ENCODE results near the gene SCMH1.
"Not testable (repeated sequence)": the region's sequence is repeated elsewhere in the genome, so short reads cannot be mapped to it uniquely, and the experiment has no call there.

Gene SCMH1

DNA sequence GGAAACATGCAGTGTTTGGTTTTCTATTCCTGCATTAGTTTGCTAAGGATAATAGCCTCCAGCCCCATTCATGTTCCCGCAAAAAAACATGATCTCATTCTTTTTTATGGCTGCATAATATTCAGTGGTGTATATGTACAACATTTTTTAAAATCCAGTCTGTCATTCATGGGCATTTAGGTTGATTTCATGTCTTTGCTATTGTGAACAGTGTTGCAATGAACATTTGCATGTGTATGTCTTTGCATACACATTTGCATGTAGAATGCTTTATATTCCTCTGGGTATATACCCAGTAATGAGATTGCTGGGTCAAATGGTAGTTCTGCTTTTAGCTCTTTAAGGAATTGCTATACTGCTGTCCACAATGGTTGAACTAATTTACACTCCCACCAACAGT lies 9.0 kb upstream of the SCMH1 start:
- not testable (repeated sequence) for DNase-seq (ENCODE audit: low spot score); FAIRE-seq

DNA sequence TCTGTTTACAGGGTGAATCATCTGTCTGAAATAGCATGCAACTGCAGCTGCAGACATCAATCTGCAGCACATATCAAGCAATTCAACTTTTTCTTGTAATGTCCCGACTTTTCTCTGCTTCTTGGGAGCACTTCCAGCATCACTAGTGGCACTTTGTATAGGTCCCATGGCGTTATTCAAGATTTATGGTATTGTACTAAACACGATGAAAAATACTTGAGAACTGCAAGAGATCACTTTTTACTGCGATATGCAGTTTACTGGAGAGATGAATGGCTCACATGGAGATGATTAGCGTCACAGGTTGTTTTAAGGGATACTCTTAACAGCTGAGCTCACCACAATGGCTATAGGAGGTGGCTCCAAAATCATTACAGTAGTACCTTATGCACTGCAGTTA lies 7.2 kb upstream of the SCMH1 start:
- no peak for DNase-seq (ENCODE audit: low spot score)
- FAIRE-seq, result no peak

DNA sequence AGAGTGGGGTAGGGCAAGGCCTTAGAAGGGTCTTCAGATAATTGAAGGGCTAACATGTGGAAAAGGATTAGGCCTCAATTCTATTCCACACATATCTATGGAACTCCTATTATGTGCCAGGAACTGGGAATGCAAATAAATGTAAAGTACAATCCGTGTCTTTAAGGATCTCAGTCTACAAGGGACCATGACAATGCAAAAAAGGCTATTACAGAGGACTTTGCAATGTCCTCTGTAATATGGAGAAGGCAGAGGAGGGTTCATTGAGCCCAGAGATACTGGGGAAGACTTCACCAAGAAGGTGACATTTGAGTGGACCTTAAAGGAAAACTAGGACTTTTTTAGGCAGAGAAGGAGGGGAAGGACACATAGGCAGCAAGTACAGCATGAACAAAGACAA lies 4.5 kb upstream of the SCMH1 start:
- no peak for FAIRE-seq
- no peak for DNase-seq (ENCODE audit: low spot score)

DNA sequence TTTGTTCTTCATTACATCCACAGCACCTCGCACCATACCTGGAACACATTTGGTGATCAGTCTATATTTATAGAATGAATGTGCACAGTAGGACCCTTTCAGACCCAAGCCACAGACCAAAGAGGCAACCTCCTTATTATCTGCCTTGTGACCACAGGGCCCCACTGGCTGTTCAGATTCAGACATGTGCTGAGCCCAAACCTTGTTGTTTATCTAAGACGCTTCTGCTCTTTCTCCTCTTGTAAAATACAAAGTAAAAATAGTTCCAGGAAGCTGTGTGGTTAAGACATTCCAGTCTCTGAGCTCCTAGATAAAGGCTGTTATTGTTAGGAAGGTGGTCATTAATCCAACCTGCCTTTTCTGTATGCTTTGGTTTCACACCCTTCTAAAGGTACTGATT lies 3.6 kb upstream of the SCMH1 start:
- DNase-seq (ENCODE audit: low spot score) (no peak), FAIRE-seq (no peak)

DNA sequence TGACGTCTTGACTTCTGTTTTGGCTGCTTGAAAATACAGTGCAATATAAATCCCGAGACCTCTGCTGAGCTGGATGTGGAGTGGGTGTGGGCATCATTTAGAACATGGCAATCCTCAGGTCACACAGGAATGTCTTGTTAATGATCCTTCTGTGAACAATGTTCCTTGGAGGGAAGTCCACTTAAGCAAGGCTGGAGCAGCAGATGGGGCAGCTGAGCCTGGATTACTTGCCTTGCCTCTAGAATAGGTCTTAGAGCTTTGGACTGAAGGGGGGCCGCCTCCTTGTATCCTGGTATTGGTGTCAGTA lies 926 bp upstream of the SCMH1 start:
- DNase-seq (ENCODE audit: low spot score) (no peak), FAIRE-seq (no peak)

DNA sequence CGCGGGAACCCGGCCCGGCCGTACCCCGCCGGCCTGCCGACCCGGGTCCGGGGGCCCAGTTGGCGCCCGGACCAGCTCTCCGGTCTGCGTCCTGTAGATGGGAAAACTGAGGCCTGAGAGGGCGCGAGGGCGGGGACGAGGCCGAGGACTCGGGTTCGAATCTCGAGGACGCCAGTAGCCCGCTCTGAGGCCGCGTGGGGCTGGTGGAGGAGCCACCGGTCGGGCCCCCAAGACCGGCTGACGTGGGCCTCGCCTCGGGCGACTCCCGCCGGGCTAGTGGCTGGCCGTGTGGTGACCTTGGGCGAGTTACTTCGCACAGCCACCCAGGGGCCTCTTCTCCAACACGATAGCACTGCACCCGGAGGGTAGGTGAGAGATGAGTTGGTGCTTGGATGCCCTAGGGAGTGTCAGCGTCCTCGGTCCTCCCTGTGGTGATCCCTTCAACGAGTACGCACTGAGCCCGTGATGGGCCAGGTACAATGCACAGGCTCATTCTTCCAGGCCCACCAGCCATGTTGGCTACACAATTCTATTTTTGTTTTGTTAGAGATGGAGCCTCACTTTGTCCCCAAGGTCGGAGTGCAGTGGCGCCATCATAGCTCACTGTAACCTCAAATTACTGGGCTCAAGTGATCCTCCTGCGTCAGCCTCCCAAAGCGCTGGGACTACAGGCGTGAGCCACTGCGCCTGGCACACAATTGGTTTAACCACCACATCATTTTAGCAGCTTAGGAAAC lies 404 bp upstream of the SCMH1 start:
- FAIRE-seq (no peak), DNase-seq (ENCODE audit: low spot score) (no peak)

DNA sequence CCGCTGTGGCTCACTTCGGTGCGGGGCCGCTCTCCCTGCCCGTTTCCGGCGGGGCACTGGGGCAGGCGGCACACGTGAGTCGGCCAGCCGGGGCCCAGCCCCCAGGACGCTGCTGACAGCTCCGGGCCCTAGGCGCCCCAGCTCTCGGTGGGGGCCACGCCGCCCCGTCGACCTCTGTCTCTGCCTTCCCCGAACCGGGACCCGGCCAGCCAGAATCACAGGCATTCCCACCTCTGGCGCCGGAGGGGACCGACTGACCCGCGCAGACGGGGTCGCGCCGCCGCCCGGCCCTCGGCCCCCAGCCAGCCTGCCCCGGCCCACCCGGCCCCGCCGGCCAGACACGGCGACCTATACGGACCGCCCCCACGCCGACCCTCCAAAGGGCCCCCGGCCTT lies 755 bp downstream of the SCMH1 start:
- peak; percentile 49 for DNase-seq (ENCODE audit: low spot score)
- FAIRE-seq, result no peak

DNA sequence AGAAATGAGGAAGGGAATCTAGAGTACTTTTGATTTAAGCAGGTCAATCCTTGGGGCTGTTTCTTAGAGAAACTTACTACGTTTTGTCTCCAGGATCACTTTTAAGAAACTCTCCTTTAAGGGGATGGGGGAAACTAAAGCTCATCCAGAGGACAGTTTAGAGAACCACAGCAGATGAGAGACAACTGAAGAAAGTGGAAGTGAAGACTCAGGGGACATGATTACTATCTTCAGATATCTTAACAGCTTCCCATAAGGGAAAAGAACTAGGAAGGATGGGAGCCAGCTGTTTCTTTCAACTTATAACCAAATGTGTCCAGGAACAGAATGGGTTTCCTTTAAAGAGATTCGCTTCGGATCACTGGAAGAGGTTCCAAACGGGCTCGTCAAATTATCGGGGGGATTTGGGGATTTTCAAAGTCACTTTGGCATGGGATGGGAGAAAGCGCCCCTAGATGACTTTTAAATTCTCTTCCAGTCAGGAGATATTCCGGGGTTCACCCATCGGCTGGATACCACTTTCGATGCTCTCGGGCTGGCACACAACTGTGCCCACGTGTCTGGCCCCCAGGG lies 1.2 kb downstream of the SCMH1 start:
- FAIRE-seq (no peak), DNase-seq (ENCODE audit: low spot score) (no peak)

DNA sequence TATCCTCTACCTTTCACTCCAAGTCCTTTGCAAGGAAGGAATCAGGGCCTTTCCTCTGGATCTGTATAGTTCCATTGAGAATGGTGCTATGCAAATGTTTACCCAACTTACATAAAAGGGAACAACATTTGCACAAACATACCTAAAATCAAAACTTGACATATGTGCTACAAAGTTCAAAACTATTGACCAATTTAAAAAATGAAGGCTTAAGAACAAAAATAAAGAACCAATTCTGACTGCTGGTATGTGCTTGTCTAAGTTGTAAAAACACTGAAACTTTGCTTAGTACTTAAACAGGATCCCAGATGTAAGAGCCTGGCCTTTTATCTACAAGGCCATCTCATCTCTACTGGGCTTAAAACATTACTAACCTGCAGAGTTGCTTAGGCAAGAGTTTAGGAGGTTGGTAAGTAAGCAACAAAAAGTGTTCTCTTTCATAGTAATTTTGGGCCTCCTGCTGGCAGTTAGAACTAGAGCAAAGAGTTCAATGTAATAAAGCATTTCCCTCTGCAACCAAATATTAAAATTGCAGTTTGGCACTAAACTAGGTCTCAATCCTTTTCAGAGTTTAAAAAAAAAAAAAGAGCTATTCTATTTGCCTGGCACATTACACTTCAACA lies 2.0 kb downstream of the SCMH1 start:
- FAIRE-seq, result peak; percentile 16
- peak; percentile 49 for DNase-seq (ENCODE audit: low spot score)

DNA sequence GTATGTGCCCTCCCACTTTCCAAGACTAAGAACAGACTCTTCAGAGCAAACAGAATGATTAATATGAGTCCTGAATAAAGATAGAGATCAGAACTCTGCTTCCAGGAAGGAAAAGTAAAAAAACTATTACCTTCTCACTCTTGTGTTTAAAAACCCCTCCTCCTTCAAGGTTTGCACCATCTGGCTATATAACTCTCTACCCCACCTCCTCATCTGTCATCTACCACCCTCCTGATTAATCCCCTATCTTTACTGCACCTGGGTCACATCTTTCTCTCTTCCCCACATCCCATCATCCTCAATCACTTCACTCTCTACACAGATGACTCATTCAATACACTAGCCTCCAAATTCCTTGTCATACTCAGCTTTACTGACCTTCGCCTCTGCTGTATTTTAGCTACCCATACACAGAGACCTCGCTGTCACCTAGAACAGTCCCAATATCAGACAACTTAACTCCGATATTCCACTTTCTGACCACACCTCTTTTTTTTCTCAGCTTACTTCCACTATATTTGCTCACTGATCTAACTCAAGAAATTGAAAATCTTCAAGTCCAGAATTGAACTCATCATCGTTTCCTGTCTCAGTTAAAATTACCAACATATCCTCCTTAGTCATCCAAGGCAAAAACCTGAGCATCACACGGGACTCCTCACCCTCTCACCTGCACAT lies 3.7 kb downstream of the SCMH1 start:
- peak; percentile 56 for DNase-seq (ENCODE audit: low spot score)
- peak; percentile 42 for FAIRE-seq

DNA sequence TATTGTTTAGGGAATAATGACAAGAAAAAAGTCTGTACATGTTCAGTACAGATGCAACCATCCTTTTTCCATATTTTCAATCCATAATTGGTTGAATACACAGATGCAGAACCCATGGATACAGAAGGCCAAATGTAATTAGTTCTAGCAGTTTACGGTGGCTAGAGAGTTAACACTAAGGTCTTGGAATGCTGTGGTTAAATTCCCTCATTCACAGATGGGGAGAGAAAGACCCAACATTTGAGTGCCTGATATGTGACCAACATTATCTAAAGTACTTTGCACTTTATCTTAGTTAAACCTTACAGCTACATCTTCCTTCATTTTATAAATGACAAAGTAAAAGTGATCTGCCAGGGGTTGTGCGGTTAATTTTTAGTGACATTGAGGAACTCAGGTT lies 5.3 kb downstream of the SCMH1 start:
- no peak for FAIRE-seq
- no peak for DNase-seq (ENCODE audit: low spot score)

DNA sequence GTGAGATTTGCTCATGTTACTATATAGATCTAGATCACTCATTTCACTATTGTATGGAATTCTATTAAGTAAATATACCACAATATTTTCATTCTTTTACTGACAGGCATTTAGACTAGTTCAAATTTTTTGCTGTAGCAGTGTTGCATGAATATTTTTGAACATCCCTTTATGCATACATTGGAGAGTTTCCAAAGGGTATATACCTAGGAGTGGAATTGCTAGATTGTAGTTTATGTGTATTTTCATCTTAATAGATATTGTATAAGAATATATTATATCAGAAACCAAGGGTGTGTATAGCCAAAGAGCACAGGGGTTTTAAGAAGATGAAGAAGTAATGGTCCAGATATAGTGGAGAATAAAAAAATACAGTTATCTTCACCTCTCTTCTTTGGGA lies 6.2 kb downstream of the SCMH1 start:
- no peak for FAIRE-seq

DNA sequence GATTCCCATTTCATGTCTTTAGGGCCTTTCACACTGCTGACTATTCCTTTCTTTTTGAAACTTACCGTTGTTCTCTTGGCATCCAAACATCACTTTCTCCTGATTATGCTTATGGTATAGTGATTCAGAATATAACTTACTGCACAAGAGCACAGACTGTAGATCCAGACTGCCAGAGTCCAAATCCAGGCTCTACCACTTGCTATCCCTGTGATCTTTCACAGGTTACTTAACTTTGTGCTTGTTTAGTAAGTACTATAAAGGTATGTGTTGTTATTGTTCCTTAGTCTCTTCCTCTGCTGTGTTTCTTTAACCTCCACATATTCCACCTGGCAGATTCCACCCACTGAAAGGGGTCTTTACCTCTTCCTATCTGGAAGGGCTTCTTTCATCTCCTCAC lies 8.4 kb downstream of the SCMH1 start:
- DNase-seq (ENCODE audit: low spot score) (no peak), FAIRE-seq (no peak)

More for the DNA sequence above, 6.2 kb downstream of the SCMH1 start:
- DNase-seq (ENCODE audit: low spot score), result no peak

DNA sequence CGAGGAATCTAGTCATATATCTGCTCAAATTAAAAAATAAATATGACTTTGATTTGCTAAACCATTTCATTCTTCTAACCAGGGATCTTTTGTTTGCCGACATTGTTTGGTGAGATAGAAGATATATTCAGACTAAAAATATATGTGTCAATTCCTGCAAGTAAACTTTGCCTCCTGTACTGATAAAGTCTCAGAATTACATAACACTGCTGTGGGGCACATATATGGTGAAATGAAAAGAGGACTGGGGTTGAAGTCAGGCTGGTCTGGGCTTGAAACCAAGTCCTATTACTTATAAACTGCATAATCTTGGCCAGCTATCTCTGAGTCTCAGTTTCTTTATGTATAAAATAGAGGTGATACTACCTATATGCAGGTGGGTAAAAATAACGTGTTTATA lies 9.8 kb downstream of the SCMH1 start:
- FAIRE-seq, result no peak
- no peak for DNase-seq (ENCODE audit: low spot score)

DNA sequence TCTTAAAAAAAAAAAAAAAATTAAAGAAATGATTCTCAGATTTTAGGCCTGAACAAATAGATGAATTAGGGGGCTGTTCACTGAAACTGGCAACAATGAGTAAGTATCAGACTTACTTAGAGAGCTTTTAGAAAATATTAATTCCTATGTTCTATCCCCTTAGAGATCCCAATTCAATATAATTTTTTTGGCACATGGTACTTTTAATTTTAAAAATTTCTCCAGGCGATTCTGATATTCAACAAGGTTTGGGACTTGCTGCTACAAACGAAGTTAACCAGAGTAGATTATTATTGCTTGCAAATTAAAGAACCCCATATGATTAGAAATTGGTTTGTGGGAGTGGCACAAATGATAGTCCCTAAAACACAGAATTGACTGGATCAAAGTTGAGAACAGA lies 11.4 kb downstream of the SCMH1 start:
- DNase-seq (ENCODE audit: low spot score), result no peak
- FAIRE-seq, result no peak

DNA sequence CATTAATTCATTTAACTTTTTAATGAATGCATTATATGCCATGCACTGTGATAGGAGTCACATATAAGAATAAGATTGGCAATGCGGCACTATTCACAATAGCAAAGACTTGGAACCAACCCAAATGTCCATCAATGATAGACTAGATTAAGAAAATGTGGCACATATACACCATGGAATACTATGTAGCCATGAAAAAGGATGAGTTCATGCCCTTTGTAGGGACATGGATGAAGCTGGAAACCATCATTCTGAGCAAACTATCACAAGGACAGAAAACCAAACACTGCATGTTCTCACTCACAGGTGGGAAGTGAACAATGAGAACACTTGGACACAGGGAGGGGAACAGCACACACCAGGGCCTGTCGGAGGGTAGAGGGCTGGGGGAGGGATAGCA lies 12.9 kb downstream of the SCMH1 start:
- not testable (repeated sequence) for FAIRE-seq; DNase-seq (ENCODE audit: low spot score)

DNA sequence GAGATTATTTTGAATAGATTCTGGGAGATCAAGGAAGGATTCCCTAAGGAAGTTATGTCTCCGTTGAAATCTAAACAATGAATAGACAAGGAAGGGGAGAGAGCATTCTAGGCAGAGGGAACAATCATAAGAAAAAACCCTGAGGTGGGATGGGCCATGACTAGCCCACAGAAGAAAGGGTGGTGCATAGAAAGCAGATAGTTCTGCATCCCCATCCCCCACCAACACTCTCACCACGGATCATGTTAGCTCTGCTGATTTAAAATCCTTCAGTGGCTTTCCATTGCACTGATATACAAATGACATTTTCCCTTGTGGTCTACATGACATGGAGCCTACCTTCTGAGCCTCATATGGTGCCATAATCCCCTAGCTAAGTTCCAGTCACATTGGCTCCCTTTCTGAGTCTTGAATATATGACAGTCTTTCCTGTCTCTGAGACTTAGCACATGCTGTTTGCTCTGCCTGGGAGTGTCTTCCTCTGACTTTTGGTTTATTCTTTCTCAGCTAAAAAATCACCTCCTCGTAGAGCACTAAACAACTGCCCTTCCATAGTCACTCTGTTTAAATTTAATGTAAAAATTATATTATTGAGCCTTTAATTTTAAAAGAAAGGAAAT lies 15.2 kb downstream of the SCMH1 start:
- DNase-seq (ENCODE audit: low spot score), result no peak

DNA sequence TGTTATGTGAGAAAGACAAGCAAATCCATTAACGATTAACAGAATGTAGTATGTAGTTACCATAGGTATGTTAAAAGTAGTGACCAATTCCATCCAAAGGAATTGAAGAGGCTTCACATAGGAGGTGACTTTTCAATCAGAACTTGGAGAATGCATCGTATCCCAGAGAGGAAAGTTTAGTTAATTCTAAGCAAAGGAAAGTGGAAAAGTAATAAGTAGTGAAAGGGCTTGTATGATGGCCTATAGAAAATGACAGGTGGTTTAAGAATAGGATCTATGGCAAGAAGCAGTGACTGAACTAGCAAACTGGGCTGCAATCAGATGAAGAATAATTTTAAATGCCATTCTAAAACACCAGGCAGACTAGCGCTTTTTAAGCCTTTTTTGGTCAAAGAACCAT lies 16.6 kb downstream of the SCMH1 start:
- FAIRE-seq (no peak), DNase-seq (ENCODE audit: low spot score) (no peak)

More for the DNA sequence above, 15.2 kb downstream of the SCMH1 start:
- no peak for FAIRE-seq

DNA sequence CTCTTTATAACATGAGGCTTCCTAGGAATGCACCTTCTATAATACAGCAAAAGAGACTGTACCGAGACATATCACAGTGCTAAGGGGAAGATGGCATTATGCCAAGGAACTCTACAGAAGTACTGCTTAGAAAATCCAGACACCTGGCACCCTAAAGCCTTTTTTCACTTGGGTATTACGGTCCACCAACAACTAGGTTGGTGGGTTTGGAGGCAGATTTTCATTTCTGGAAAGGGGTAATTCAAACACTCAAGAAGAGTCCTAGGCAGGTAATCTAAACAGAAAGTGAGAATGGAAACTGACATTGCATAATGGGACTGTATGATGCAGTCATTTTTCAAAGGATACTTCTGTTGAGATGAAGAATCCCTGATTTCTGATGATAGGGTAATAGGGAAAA lies 19.6 kb downstream of the SCMH1 start:
- FAIRE-seq (no peak), DNase-seq (ENCODE audit: low spot score) (no peak)

DNA sequence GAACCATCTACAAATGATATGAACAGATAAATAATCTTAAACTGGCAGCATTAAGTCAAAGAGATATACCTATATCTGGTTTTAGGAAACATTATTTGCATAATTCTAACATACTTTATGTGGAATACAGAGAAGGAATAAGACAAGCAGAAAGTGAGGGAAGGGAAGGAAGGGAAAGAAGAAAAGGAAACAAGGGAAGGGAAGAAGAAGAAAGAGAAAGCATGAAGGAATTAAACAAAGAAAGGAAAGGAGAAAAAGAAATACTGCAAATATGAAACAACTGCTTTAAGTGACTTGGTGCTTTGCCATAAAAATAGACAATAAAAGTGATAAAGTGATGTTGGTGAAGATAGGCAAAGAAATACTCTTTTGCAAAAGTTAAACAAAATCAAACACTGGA lies 20.1 kb downstream of the SCMH1 start:
- no peak for FAIRE-seq
- DNase-seq (ENCODE audit: low spot score), result peak; percentile 2

DNA sequence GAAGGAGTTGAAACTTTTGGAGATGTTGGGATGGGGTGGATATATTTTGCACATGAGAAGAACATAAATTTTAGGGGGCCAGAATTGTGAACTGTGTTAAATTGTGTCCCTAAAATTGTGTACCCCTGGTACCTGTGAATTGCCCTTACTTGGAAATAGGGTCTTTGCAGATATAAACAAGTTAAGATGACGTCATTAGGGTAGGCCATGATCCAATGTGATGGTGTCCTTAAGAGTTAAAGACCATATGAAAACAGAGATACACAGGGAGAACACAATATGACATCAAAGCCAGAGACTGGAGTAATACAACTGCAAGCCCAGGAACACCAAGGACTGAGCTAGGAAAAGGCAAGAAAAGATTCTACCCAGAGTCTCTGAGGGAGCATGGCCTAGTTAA lies 24.0 kb downstream of the SCMH1 start:
- DNase-seq (ENCODE audit: low spot score) (no peak), FAIRE-seq (no peak)

DNA sequence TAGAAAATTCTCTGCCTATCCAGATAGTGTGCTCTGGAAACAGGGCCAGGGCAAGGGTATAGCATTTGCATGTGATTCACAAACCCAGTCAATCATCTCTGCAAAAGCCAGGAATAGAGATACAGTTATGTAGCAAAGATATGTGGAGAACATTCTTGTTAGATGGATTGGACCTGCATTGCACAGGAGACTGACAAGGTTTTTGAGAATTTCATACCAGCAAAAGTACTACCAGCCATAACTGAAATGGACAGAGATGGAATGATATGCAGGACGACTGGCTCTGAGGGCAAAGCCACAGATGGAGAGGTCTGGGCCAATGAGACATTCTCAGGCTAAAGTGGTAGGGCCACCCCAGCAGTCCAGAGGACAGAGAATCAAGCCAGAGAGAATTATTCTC lies 24.7 kb downstream of the SCMH1 start:
- FAIRE-seq (no peak), DNase-seq (ENCODE audit: low spot score) (no peak)
